Measurements from ENCODE around the gene FUT1. TPM values are rescaled to one million over a fixed set of nuclear protein-coding genes. Genes with fewer than 3 reads are reported as not detected.
"Not testable (repeated sequence)": the region's sequence is repeated elsewhere in the genome, so short reads cannot be mapped to it uniquely, and the experiment has no call there.

The FUT1 gene
- total and polyA plus RNA-seq, 2 donors (not counting 1 experiment from before 2014, with no cell fraction given) = not detected

DNA sequence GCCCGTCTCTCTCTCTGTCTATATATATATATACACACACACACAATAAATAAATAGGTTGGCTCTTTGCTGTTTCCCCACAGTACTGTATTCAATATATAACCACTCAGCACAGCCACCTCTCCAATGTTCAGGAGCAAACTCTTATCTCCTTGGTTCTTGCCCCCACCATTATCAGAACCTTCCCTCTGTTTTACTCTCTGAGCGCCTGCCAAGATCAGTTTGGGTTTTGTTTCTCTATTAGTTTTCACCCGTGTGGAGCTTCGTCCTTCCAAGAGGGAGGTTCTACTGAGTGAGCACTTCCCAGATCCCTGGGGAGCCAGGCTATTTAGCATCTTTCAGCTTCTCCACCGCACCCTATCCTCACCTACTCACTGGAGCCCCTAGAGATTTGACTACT, 13.4 kb upstream of the FUT1 start:
- no CpG with 5 or more reads among the region's 5 CpGs for WGBS (ENCODE audit: insufficient coverage)
- H3K27ac Mint-ChIP-seq; intact Hi-C loops (cut with micrococcal nuclease); H3K4me2 ChIP-seq (replicated peaks; ENCODE audit: low read depth, low read length, poor library complexity, severe bottlenecking); POLR2A ChIA-PET; H3K27me3 ChIP-seq (replicated peaks in 1 of 4; ENCODE audit: control extremely low read depth in 1 of 4, control insufficient read depth in 3 of 4, insufficient read depth in 4 of 4, low read length in 3 of 4); H3K4me3 ChIP-seq (ENCODE audit: control extremely low read depth in 1 of 5, extremely low read depth in 1 of 5, insufficient read depth in 1 of 5, low read depth in 2 of 5, low read length in 4 of 5); H3K9me3 Mint-ChIP-seq (ENCODE audit: insufficient read depth); CTCF ChIA-PET; H3K9ac ChIP-seq (ENCODE audit: low read length); H3K4me1 ChIP-seq (ENCODE audit: control insufficient read depth in 2 of 2, insufficient read depth in 2 of 2, low read length in 2 of 2); DNase-seq; H3K4me3 Mint-ChIP-seq; H4K20me1 ChIP-seq (ENCODE audit: control insufficient read depth, insufficient read depth, low read length, poor library complexity, severe bottlenecking); H3K27ac ChIP-seq (ENCODE audit: low read length in 2 of 2); ATAC-seq (ENCODE audit: low read depth); H2AFZ ChIP-seq (ENCODE audit: insufficient read depth, low read depth, low read length, poor library complexity, severe bottlenecking); H3K4me1 Mint-ChIP-seq; H3K36me3 ChIP-seq (replicated peaks in 1 of 2; ENCODE audit: control extremely low read depth in 1 of 2, control insufficient read depth in 1 of 2, extremely low read depth in 1 of 2, insufficient read depth in 2 of 2, low read length in 1 of 2); H3K9me3 ChIP-seq (ENCODE audit: control extremely low read depth in 1 of 3, control insufficient read depth in 2 of 3, insufficient read depth in 1 of 3, low read length in 2 of 3); H3K79me2 ChIP-seq (ENCODE audit: control insufficient read depth, insufficient read depth, low read length): not testable (repeated sequence)
- H3K27me3 Mint-ChIP-seq = peaks cover 35% of the 10 kb centered on the region

DNA sequence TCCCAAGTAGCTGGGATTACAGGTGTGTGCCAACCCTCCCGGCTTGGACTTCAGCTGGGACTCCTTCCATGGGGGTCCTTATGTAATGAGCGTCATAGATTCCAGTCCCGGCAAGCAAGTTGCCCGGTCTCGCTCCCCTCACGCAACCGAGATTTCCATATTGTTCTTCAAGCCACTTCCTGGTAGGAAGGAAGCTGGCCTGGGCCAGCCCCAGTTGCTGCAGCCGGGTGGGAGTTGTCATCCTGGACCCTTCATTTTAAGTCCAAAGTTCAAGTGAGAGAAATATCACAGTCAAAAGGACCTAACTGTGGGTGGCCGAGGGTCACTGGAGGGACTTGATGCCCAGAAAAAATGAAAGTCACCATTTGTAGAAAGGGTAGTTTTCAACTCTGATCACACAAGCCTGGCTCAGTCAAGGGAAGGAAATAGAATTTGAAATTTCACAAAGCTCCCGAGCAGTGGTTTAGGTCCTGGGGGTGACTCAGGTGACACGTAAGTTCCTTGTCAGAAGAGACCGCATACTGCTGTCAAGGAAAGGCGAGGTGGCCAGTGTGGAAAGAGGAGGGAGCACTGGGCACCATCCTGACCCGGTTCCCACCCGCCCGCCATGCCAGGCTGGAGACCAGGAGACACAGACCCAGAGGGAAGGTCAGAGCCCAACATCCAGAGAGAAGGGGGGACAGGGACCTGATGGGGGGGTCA, 8.2 kb upstream of the FUT1 start:
- Mint-ChIP-seq H3K4me1 (no peaks in the 10 kb centered on the region), H3K27me3 (peaks cover 25% of the 10 kb centered on the region), H3K9me3 (ENCODE audit: insufficient read depth) (no peaks in the 10 kb centered on the region), H3K4me3 (no peak overlapping the region), H3K27ac (no peak overlapping the region)
- H3K4me1 ChIP-seq (ENCODE audit: control insufficient read depth in 2 of 2, insufficient read depth in 2 of 2, low read length in 2 of 2) = no peaks in the 10 kb centered on the region
- H2AFZ ChIP-seq (ENCODE audit: insufficient read depth, low read depth, low read length, poor library complexity, severe bottlenecking) = no peak overlapping the region
- H3K9me3 ChIP-seq (ENCODE audit: control extremely low read depth in 1 of 3, control insufficient read depth in 2 of 3, insufficient read depth in 1 of 3, low read length in 2 of 3) = no peaks in the 10 kb centered on the region
- ChIA-PET CTCF (interaction anchor here (1.4 kb wide), 1 partner anchor 27 kb away, joined by 3 read pairs; no protein-coding TSS in a partner anchor), POLR2A (no interaction called here)
- intact Hi-C loops (cut with micrococcal nuclease) = no loop called here
- no peaks in the 10 kb centered on the region for H3K36me3 ChIP-seq (replicated peaks in 1 of 2; ENCODE audit: control extremely low read depth in 1 of 2, control insufficient read depth in 1 of 2, extremely low read depth in 1 of 2, insufficient read depth in 2 of 2, low read length in 1 of 2)
- DNase-seq (peak; percentile 13), ATAC-seq (ENCODE audit: low read depth) (no peak)
- TF ChIP-seq, protein P1, sequence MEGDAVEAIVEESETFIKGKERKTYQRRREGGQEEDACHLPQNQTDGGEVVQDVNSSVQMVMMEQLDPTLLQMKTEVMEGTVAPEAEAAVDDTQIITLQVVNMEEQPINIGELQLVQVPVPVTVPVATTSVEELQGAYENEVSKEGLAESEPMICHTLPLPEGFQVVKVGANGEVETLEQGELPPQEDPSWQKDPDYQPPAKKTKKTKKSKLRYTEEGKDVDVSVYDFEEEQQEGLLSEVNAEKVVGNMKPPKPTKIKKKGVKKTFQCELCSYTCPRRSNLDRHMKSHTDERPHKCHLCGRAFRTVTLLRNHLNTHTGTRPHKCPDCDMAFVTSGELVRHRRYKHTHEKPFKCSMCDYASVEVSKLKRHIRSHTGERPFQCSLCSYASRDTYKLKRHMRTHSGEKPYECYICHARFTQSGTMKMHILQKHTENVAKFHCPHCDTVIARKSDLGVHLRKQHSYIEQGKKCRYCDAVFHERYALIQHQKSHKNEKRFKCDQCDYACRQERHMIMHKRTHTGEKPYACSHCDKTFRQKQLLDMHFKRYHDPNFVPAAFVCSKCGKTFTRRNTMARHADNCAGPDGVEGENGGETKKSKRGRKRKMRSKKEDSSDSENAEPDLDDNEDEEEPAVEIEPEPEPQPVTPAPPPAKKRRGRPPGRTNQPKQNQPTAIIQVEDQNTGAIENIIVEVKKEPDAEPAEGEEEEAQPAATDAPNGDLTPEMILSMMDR (IDR thresholded peaks at IDR 0.05) = no peak
- no peak for TF ChIP-seq EZH2 (IDR thresholded peaks at IDR 0.05; ENCODE audit: borderline replicate concordance, insufficient read depth, low read depth, low read length, poor library complexity, severe bottlenecking)
- no peaks in the 10 kb centered on the region for H4K20me1 ChIP-seq (ENCODE audit: control insufficient read depth, insufficient read depth, low read length, poor library complexity, severe bottlenecking)
- peaks cover 0 to 17% (median 5%) of the 10 kb centered on the region in 4 experiments for H3K27me3 ChIP-seq (replicated peaks in 1 of 4; ENCODE audit: control extremely low read depth in 1 of 4, control insufficient read depth in 3 of 4, insufficient read depth in 4 of 4, low read length in 3 of 4)
- no peak overlapping the region for H3K9ac ChIP-seq (ENCODE audit: low read length)
- no peak overlapping the region for H3K4me3 ChIP-seq (ENCODE audit: control extremely low read depth in 1 of 5, extremely low read depth in 1 of 5, insufficient read depth in 1 of 5, low read depth in 2 of 5, low read length in 4 of 5)
- H3K79me2 ChIP-seq (ENCODE audit: control insufficient read depth, insufficient read depth, low read length) = no peaks in the 10 kb centered on the region
- 50% methylated on average over 15 of the region's 16 CpGs for WGBS (ENCODE audit: insufficient coverage)
- H3K4me2 ChIP-seq (replicated peaks; ENCODE audit: low read depth, low read length, poor library complexity, severe bottlenecking) = no peak overlapping the region
- no peak overlapping the region for H3K27ac ChIP-seq (ENCODE audit: low read length in 2 of 2)
